GM18505 (cell line): Measurements from ENCODE around the gene PNMT.

ENCODE experiments used
- ATAC-seq: cut with Tn5 transposase; IDR thresholded peaks from one replicate; pipeline ENCODE4 v1.9.1; 2021; ENCODE audit not compliant: unreplicated experiment
- POLR2A ChIP-seq: IDR thresholded peaks from 4 replicates; pipeline ENCODE4 v1.6.1; 2011; ENCODE audit warnings: borderline replicate concordance; ENCODE audit not compliant: insufficient read depth, insufficient read length; ENCODE audit errors: extremely low read depth

PNMT gene

GRCh38 chr17:39665642-39666224, 2.5 kb upstream of the PNMT start:
- ATAC-seq: no peak
- TF ChIP-seq POLR2A: no peak

DNA sequence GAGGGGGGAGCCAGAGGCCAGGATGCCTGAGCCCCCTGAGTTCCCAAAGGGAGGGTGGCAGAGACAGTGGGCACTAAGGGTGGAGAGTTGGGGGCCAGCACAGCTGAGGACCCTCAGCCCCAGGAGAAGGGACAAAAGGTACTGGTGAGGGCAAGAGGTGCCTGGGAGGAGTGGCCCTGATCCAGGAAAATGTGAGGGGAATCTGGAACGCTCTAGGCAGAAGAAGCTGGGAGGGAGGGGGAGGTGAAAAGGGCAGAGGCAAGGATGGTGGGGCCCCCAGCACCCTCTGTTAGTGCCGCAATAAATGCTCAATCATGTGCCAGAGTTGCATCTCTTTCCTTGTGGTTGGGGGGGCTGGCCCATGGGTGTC, 2.0 kb upstream of the PNMT start:
- ATAC-seq: no peak
- TF ChIP-seq POLR2A: no peak

DNA sequence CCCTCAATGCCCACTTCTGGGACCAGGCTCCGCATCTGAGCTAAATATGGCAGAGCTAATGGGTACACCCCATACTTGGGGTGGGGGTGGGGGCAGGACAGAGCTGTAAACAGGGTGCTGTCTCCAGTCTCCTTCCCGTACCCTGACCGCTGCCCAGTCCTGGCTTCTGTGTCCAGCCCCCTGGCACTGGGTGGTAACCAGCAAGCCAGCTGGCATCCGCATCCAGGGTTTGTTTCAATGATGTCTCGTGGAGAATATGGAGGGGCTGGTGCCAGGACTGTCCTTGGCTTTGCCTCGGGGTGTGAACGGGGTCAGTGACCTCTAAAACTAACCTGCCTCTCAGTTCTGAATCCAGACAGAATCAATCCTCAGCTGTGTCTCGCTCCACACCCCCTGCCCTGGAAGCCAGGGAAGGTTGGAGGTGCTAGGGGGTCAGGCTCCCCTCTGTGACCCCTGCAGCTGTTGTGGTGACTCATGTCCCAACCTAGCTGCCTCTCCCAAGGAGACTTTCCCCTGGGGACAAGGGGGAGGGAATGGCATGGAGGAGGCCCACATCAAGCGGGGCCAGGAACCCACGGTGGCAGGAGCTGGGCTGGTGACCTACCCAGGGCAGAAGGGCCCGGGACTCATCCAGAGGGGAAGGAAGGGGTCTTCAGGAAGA, 1.5 kb upstream of the PNMT start:
- ATAC-seq: no peak
- TF ChIP-seq POLR2A: no peak

DNA sequence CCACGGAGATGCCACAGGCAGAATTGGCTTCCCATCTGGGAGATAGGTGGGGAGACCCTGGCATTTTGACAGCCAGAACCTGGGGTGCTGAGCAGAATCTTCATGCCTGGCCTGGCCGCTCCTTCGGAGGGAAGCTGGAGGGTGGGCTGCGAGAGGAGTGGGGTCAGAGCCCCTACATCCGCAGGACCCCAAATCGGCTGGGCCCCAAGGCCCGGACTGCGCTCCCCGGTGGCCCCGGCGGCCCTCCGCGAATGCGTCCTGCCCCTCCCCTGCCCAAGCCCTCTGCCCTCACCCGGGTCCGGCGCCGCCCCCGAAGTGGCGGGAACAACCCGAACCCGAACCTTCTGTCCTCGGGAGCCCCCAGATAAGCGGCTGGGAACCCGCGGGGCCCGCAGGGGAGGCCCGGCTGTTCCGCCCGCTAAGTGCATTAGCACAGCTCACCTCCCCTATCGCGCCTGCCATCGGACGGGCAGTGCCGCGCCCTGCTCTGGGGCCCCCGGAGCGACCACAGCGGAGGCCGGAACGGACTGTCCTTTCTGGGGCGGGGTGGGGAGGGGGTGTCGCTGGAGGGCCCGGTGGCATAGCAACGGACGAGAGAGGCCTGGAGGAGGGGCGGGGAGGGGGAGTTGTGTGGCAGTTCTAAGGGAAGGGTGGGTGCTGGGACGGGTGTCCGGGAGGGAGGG, 850 bp upstream of the PNMT start:
- TF ChIP-seq POLR2A: no peak
- ATAC-seq: no peak

DNA sequence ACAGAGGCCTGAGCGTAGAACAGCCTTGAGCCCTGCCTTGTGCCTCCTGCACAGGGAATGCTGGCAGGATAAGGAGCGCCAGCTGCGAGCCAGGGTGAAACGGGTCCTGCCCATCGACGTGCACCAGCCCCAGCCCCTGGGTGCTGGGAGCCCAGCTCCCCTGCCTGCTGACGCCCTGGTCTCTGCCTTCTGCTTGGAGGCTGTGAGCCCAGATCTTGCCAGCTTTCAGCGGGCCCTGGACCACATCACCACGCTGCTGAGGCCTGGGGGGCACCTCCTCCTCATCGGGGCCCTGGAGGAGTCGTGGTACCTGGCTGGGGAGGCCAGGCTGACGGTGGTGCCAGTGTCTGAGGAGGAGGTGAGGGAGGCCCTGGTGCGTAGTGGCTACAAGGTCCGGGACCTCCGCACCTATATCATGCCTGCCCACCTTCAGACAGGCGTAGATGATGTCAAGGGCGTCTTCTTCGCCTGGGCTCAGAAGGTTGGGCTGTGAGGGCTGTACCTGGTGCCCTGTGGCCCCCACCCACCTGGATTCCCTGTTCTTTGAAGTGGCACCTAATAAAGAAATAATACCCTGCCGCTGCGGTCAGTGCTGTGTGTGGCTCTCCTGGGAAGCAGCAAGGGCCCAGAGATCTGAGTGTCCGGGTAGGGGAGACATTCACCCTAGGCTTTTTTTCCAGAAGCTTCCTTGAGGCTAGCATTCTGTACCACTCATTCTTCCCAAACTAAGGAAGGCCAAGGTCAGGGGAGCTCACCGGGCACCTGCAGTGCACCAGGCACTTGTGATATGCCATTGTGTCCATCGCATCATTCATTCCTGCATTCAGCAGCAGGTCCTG, 1.9 kb downstream of the PNMT start:
- no peak for ATAC-seq
- TF ChIP-seq POLR2A: no peak

DNA sequence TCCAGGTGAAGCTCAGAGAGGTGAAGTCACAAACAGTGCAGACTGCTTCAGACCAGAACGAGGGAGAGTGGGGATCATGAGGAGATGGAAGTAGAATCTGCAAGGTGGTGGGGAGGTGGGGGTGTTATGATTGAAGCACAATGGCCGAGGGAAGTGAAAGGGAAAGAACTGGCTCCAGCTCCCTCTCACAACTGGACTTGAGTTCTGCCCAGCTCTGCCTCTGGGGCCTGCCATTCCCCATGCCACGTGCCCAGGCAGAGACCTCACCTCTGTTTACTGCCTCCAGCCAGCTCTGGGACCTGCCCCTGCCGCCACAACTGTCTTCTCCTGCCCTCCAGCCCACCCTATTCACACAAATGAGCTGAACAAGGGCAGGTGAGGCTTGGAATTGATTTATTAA, 2.5 kb downstream of the PNMT start:
- no peak for ATAC-seq
- no peak for TF ChIP-seq POLR2A

- no peak for TF ChIP-seq POLR2A
- no peak for ATAC-seq
These were observed 3.6 kb downstream of the PNMT start for GRCh38 chr17:39671651-39672521.

DNA sequence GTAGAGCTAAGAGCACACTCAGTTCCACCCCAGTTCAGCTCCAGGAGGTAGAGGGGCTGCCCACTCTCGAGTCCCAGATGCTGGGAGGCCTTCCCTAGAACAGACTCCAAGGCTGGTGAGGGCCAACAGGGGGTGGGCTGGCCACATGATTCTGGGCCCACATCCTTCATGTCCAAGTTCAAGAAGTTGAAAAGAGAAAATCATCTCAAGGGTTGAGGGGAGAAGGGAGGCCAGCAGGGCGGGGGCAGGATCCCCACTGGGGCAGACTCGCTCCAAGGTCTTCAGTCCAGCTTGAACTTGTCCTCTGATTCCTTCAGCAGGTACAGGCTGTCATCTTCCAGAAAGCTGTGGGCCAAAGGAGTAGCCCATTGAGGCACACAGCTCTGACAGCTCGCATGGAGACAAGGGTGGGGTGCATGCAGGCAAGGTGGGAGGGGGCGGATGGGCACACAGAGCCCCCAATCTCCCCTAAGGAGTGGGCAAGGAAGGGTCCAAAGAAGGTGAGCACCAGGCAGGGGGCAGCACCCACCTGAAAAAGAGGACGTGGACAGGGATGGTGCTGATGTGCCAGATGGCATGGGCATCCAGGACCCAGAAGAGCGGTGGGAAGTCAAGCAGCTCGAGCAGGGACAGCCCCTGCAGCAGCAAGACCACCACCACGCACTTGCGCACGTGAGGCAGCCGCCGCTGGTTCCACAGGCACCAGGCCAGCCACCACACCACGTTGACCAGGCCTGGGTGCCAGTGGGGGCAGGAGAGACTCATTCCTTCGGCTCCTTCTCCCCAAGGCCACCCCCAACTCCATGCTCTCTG, 4.5 kb downstream of the PNMT start:
- ATAC-seq: no peak

GRCh38 chr17:39673335-39674081, 5.3 kb downstream of the PNMT start:
- no peak for ATAC-seq
- TF ChIP-seq POLR2A: no peak

More for the DNA sequence above, 4.5 kb downstream of the PNMT start:
- no peak for TF ChIP-seq POLR2A

GRCh38 chr17:39674179-39674578, 5.9 kb downstream of the PNMT start:
- no peak for TF ChIP-seq POLR2A

DNA sequence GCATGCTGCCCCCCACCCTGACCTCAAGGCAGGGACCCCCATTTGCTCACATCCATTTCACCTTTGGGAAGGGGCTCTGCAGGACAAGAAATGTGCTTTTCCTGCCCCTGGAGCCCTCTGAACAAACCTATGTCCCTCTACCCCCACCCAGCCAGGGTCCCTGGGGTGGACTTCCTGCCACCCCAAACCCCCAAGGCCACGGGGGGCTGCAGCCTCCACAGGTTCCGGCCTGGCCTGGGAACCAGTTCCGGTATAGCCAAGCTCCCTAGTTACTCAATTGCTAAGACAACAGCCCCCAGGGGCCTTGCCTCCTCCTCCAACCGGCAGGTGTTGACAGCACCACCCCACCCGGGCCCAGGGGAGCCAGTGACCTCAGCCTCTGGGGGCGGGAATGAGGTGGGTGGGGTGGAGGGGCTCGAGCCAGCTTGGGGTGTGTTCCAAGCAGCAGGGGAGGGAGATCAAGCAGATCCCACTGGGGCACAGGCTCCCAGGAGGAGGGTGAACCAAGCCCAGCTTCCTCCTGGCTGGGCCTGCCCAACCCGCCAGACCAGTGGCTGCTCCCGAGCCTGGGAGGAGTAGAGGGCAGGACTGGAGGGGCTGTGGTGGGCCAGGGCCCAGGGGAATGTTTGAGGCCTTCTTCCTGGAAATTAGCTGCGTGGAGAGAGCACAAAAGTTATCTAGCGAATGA, 6.6 kb downstream of the PNMT start:
- no peak for ATAC-seq
- no peak for TF ChIP-seq POLR2A

More at GRCh38 chr17:39674179-39674578, 5.9 kb downstream of the PNMT start:
- ATAC-seq: no peak
